Activated CD8-positive, alpha-beta memory T cell treated with anti-CD3 and anti-CD28 coated beads, Interleukin-2, amount 50 U/mL, for 4 hours (primary cell): Measurements from ENCODE around the gene DISP1.
"Not testable (repeated sequence)": the region's sequence is repeated elsewhere in the genome, so short reads cannot be mapped to it uniquely, and the experiment has no call there.

Experiments
- DNase-seq: peaks from one replicate; pipeline ENCODE4 v3.0.0-alpha.2; 2020

DISP1 gene

GRCh38 chr1:222798975-222799374, 15.9 kb upstream of the DISP1 start:
- no peak for DNase-seq

DNA sequence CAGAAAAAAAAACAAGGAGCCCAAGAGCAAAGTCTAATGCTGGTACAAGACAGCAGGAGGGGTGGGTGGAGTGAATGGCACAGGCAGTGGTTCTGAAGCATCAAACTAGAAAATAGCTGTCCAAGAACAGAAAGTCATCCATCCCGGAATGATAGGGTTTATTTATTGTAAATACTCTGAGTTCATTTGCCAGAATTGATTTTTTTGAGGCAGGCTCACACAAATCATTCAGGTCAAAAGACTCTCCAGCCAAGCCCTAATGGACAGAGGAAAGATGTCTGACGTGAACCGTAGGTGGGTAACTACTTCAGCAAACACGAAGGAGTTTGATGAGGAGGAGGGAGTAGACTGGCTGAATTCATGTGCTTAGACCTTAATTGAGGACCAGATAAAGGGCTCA, 13.8 kb upstream of the DISP1 start:
- no peak for DNase-seq

DNA sequence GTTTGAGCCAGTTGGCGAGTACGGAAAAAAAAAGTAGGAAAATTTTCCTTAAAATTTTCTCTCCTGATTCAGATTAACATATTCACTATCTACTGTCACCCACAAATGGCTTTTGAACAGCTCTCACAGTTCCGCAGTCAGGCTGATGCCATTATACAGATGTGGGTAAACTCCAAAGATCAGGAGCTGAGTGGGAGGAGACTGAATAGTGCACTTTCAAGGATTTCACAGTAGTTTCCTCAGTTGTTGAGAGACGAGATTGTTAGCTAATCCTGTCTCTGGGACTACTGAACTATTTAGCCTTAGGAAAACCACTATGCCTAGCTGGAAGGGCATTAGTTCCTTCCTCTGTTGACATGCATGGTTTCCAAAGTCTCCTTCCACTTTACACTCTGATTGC, 3.2 kb upstream of the DISP1 start:
- DNase-seq: no peak

GRCh38 chr1:222813866-222814535, 838 bp upstream of the DISP1 start:
- DNase-seq: no peak

DNA sequence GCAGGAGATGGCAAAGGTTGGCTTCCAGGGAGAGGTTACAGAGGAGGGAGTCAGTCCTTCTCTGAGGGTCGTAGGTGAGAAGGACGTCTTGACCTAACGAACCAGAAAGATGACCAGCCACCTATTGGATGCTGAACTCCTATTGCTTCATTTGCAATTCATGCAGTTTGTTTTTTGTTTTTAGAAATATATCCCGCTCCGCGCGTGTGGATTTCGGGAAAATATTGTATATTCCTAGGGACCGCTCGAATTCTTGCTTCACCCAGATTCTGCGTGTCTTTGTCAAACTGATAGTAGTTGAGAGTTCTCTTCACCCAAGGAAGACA, 564 bp downstream of the DISP1 start:
- DNase-seq: no peak

GRCh38 chr1:222817529-222817928, 2.7 kb downstream of the DISP1 start:
- DNase-seq: no peak

- DNase-seq: no peak
Observed at GRCh38 chr1:222818171-222818570, 3.3 kb downstream of the DISP1 start.

- DNase-seq: no peak
Observed at GRCh38 chr1:222820171-222820712, 5.4 kb downstream of the DISP1 start.

DNA sequence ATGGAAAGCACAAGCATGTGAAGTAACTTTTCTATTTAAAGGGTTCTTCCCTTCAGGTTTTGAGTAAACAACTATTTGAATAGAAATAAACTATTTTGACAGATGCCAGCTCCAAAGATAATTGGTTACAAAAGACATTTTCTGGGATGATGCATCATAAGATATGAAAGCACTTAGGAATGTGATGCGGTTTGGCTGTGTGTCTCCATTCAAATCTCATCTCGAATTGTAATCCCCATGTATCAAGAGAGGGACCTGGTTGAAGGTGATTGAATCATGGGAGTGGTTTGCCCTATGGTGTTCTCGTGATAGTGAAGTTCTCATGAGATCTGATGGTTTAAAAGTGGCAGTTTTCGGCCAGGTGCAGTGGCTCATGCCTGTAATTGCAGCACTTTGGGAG, 6.4 kb downstream of the DISP1 start:
- no peak for DNase-seq

- DNase-seq: no peak
Observed at GRCh38 chr1:222823695-222824094, 8.9 kb downstream of the DISP1 start.

DNA sequence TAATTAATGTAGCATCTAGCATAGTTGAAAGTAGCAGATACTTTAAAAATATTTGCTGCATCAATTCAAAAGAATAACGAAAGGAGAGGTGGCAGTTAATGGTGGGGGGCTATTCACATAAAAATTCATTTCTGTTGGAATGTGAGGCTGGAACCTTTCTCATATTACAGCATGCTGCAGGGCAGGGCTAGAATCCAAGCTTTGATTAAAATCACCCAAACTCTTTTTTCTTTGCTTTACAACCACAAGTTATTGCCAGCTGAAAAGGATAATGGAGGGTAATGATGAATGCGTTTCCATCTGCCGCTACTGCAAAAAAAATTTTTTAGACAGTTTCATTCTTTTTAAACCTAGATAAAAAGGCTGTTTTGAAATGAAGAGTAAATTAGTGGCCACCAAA, 9.8 kb downstream of the DISP1 start:
- DNase-seq: no peak

DNA sequence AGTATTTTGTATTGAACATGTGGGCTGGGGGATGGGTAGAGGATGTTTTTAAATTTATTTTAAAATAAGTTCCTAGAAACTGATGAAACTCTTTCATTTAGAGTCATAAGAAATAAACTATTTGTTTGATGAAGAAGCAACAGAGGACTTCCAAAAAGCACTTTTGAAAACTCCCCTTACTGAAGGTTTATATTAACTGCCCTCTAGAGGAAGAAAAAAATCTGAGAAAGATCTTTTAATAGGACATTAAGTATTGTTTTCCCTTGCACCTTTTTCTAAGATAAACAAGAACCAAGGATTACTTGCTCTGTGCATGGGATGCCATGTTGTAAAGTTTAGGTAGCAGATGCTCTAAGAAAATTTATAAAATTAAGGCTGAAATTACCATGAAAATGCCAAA, 14.1 kb downstream of the DISP1 start:
- no peak for DNase-seq

GRCh38 chr1:222829868-222830267, 15.0 kb downstream of the DISP1 start:
- DNase-seq: no peak

GRCh38 chr1:222833356-222833876, 18.6 kb downstream of the DISP1 start:
- no peak for DNase-seq

- no peak for DNase-seq
Observed at GRCh38 chr1:222843469-222844410, 28.9 kb downstream of the DISP1 start.

DNA sequence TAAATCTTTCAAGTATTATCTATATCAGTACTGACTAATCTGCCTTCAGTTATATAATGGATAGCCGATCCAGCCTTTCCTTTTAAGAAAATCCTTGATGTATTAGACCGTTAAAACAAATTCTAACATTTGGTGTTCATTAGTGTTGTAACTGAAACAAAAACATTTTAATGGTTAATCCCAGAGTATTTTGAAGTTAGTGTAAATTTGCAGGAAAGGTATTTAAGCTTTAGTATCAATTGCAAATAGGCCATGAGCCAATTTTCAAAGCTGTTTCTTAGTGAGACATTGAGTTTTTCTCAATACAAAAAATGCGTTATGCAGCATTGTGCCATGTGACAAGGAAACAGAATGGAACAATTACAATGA, 29.6 kb downstream of the DISP1 start:
- DNase-seq: no peak

DNA sequence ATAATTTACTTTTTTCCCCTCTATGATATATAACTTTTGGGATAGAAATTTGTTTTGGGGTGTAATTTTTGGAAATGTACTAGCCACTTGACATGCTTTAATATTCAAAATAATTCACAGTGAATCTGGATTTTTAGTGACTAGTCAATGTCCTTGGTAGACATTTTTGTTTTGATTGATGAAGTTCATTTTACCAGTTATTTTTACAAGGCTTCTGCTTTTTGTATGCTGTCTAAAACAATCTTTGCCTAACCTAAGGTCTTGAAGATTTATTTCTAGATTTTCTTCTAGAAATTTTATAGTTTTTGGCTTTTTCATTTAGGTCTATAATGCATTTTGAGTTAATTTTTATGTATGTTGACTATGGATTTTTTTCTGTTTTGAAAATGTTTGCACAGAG, 30.9 kb downstream of the DISP1 start:
- no peak for DNase-seq

GRCh38 chr1:222850550-222850949, 35.7 kb downstream of the DISP1 start:
- not testable (repeated sequence) for DNase-seq

DNA sequence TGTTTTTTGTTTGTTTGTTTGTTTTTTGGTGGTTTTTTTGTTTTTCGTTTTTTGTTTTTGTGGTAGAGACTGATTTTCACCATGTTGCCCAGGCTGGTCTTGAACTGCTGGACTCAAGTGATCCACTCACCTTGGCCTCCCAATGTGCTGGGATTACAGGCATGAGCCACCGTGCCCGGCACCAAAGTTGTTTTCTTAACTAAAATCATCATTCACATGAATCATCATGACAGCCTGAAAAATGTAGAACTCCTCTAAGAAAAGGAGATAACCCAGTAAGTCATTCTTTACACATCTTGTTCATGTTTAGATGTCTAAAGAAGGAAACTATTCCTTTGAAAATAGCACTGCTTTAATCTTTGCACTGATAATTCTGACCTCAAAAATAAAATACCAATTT, 37.5 kb downstream of the DISP1 start:
- DNase-seq: no peak

- DNase-seq: no peak
Observed at GRCh38 chr1:222861062-222861461, 46.2 kb downstream of the DISP1 start.
